Liver (tissue), 3 donors: ENCODE results near the gene P2RY14.

ENCODE experiments used
- FOXA1 ChIP-seq: IDR thresholded peaks from 2 replicates; pipeline ENCODE4 v1.6.1; 2016; ENCODE audit warnings: antibody characterized with exemption
- SP1 ChIP-seq: IDR thresholded peaks from 2 replicates; pipeline ENCODE4 v1.6.1; 2018; ENCODE audit warnings: antibody characterized with exemption, mild to moderate bottlenecking
- TAF1 ChIP-seq: conservative IDR thresholded peaks from 2 replicates; pipeline ENCODE4 v1.6.1; 2016; ENCODE audit warnings: antibody characterized with exemption, mild to moderate bottlenecking
- YY1 ChIP-seq: IDR thresholded peaks from 2 replicates; pipeline ENCODE4 v1.6.1; 2016; ENCODE audit warnings: antibody characterized with exemption, mild to moderate bottlenecking
- TF ChIP-seq, protein P1 (sequence below): IDR thresholded peaks from 2 replicates; pipeline ENCODE4 v1.6.1; 2016; ENCODE audit warnings: antibody characterized with exemption, mild to moderate bottlenecking
- TF ChIP-seq, protein P2 (sequence below): IDR thresholded peaks from 2 replicates; pipeline ENCODE4 v1.6.1; 2016; ENCODE audit warnings: antibody characterized with exemption
- TF ChIP-seq, protein P3 (sequence below): fragments of 150-350 bp; IDR thresholded peaks from 2 replicates; pipeline ENCODE4 v1.5.1; 2017; ENCODE audit warnings: improper control_type of control experiment, low read depth, low read length; ENCODE audit not compliant: missing input control
- donor health status: healthy.
- donor health status: healthy.

DNA sequence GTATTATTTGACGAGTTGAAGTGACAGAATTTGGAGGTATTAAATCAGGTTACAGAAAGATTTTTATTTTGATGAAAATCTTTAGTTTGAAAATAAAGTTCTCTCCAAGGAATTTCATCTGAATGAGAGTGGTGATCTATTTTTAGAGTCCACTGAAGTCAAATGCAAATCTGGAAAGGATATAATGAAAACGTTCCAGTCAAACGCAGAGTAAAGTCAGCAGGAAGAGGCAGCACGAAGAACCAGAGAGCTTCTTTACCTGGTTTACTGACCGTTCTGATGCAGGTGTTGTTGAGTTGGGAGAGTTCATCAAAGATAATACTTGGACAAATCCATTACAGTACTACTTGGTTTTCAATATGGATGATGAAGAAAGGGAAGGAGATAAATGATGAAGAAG, 8.7 kb downstream of the P2RY14 start:
- TF ChIP-seq YY1 (no peak), FOXA1 (no peak), TAF1 (no peak), SP1 (no peak)
- TF ChIP-seq, protein P1, sequence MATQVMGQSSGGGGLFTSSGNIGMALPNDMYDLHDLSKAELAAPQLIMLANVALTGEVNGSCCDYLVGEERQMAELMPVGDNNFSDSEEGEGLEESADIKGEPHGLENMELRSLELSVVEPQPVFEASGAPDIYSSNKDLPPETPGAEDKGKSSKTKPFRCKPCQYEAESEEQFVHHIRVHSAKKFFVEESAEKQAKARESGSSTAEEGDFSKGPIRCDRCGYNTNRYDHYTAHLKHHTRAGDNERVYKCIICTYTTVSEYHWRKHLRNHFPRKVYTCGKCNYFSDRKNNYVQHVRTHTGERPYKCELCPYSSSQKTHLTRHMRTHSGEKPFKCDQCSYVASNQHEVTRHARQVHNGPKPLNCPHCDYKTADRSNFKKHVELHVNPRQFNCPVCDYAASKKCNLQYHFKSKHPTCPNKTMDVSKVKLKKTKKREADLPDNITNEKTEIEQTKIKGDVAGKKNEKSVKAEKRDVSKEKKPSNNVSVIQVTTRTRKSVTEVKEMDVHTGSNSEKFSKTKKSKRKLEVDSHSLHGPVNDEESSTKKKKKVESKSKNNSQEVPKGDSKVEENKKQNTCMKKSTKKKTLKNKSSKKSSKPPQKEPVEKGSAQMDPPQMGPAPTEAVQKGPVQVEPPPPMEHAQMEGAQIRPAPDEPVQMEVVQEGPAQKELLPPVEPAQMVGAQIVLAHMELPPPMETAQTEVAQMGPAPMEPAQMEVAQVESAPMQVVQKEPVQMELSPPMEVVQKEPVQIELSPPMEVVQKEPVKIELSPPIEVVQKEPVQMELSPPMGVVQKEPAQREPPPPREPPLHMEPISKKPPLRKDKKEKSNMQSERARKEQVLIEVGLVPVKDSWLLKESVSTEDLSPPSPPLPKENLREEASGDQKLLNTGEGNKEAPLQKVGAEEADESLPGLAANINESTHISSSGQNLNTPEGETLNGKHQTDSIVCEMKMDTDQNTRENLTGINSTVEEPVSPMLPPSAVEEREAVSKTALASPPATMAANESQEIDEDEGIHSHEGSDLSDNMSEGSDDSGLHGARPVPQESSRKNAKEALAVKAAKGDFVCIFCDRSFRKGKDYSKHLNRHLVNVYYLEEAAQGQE = no peak
- TF ChIP-seq, protein P2, sequence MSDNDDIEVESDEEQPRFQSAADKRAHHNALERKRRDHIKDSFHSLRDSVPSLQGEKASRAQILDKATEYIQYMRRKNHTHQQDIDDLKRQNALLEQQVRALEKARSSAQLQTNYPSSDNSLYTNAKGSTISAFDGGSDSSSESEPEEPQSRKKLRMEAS = no peak
- TF ChIP-seq, protein P3, sequence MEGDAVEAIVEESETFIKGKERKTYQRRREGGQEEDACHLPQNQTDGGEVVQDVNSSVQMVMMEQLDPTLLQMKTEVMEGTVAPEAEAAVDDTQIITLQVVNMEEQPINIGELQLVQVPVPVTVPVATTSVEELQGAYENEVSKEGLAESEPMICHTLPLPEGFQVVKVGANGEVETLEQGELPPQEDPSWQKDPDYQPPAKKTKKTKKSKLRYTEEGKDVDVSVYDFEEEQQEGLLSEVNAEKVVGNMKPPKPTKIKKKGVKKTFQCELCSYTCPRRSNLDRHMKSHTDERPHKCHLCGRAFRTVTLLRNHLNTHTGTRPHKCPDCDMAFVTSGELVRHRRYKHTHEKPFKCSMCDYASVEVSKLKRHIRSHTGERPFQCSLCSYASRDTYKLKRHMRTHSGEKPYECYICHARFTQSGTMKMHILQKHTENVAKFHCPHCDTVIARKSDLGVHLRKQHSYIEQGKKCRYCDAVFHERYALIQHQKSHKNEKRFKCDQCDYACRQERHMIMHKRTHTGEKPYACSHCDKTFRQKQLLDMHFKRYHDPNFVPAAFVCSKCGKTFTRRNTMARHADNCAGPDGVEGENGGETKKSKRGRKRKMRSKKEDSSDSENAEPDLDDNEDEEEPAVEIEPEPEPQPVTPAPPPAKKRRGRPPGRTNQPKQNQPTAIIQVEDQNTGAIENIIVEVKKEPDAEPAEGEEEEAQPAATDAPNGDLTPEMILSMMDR = no peak
